GM23248 (cell line): ENCODE data around the gene LAPTM5.

Experiments
- EZH2 ChIP-seq: fragments of 200-600 bp; sonication (generic); IDR thresholded peaks from 2 replicates; pipeline ENCODE4 v1.6.1; 2018; ENCODE audit warnings: antibody characterized with exemption, mild to moderate bottlenecking; ENCODE audit not compliant: insufficient read depth, poor library complexity, severe bottlenecking
- EZH2phosphoT487 ChIP-seq: fragments of 200-600 bp; sonication (generic); IDR thresholded peaks from 2 replicates; pipeline ENCODE4 v1.6.1; 2018; ENCODE audit warnings: antibody characterized with exemption, moderate library complexity, mild to moderate bottlenecking, low read depth; ENCODE audit not compliant: insufficient read depth

DNA sequence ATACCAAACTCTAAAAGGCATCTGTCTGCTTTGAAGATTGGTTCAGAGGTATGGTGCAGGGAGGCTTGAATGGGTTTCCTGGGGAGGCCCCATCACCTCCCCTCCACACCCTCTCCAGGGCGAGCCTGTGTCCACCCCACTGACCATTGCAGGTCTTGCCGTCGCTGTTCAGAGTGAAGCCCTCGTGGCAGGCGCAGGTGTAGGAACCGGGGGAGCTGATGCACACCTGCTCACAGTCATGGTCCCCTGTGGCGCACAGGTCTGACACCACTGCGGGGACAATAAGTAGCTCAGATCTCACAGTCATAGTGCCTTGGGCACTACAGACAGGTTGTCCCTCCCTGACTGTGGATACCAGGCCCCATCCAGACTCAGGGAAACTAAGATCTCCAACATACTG is 40.9 kb downstream of the LAPTM5 start:
- TF ChIP-seq EZH2 (no peak), EZH2phosphoT487 (no peak)
